ENCODE results near the gene SMAD1. TPM values are rescaled to one million over a fixed set of nuclear protein-coding genes. Genes with fewer than 3 reads are reported as not detected.
A peak's percentile ranks its signal among the peaks of the same experiment; 100 is the strongest.

Gene SMAD1
- total and polyA plus RNA-seq, 11 donors = 1.8 to 21.4 (median 14.8) TPM

- ATAC-seq = no peak
Observed at GRCh38 chr4:145483514-145483913, 1.9 kb downstream of the SMAD1 start.

GRCh38 chr4:145484225-145484846, 2.7 kb downstream of the SMAD1 start:
- TF ChIP-seq CTCF (IDR thresholded peaks at IDR 0.05) (no peak), POLR2A (IDR thresholded peaks at IDR 0.05) (no peak)
- WGBS, 4 donors = 56 to 66% (median 61%) methylated on average over 2 of the region's 2 CpGs
- H3K4me3 ChIP-seq = peak overlapping the region in 7 of 12 donors; percentile 4 to 97 (median 86)
- H3K27ac ChIP-seq = peak overlapping the region in 4 of 12 donors; percentile 5 to 98 (median 52)
- H3K9me3 ChIP-seq = no peaks in the 10 kb centered on the region
- peaks cover 0 to 56% (median 31%) of the 10 kb centered on the region in 12 donors for H3K4me1 ChIP-seq
- no peaks in the 10 kb centered on the region for H3K27me3 ChIP-seq
- ATAC-seq (no peak), DNase-seq (no peak)
- no peaks in the 10 kb centered on the region for H3K36me3 ChIP-seq
- intact Hi-C loops (cut with DNase I) = loop anchor here in 8 of 10 donors (5.0 to 10.0 kb wide), 11 partner anchors 63 to 310 kb away; partner anchors contain the start of gene MMAA (in 3 of the 8)

More at GRCh38 chr4:145483514-145483913, 1.9 kb downstream of the SMAD1 start:
- Histone ChIP-seq H3K4me3 (peak overlapping the region; percentile 70 to 99 (median 85)), H3K27me3 (no peaks in the 10 kb centered on the region), H3K36me3 (no peaks in the 10 kb centered on the region), H3K4me1 (peaks cover 0 to 51% (median 28%) of the 10 kb centered on the region in 12 donors), H3K27ac (peak overlapping the region in 7 of 12 donors; percentile 92 to 99 (median 96)), H3K9me3 (no peaks in the 10 kb centered on the region)
- intact Hi-C loops (cut with DNase I) = loop anchor here in 8 of 10 donors (2.0 to 10.0 kb wide), 12 partner anchors 64 to 309 kb away; partner anchors contain the start of gene MMAA (in 3 of the 8)
- TF ChIP-seq POLR2A (IDR thresholded peaks at IDR 0.05) (no peak), CTCF (IDR thresholded peaks at IDR 0.05) (no peak)
- DNase-seq = no peak
- WGBS, 4 donors = 37 to 41% (median 39%) methylated on average over 3 of the region's 3 CpGs

GRCh38 chr4:145485120-145485519, 3.5 kb downstream of the SMAD1 start:
- WGBS, 4 donors = 79 to 90% (median 86%) methylated on average over 9 of the region's 9 CpGs
- no peak for TF ChIP-seq CTCF (IDR thresholded peaks at IDR 0.05)
- no peak for TF ChIP-seq POLR2A (IDR thresholded peaks at IDR 0.05)
- peak overlapping the region in 2 of 12 donors; percentile 80 to 86 for H3K4me3 ChIP-seq
- H3K4me1 ChIP-seq = peaks cover 0 to 59% (median 34%) of the 10 kb centered on the region in 12 donors
- ATAC-seq (no peak), DNase-seq (no peak)
- H3K9me3 ChIP-seq = no peaks in the 10 kb centered on the region
- H3K27ac ChIP-seq = no peak overlapping the region
- no peaks in the 10 kb centered on the region for H3K36me3 ChIP-seq
- H3K27me3 ChIP-seq = no peaks in the 10 kb centered on the region
- intact Hi-C loops (cut with DNase I) = loop anchor here in 5 of 10 donors (10.0 kb wide), 5 partner anchors 70 to 310 kb away; no protein-coding TSS in a partner anchor

- Histone ChIP-seq H3K27me3 (no peaks in the 10 kb centered on the region), H3K27ac (no peak overlapping the region), H3K9me3 (no peaks in the 10 kb centered on the region), H3K4me1 (peaks cover 0 to 69% (median 44%) of the 10 kb centered on the region in 12 donors), H3K36me3 (no peaks in the 10 kb centered on the region), H3K4me3 (no peak overlapping the region)
- ATAC-seq (no peak), DNase-seq (no peak)
- WGBS, 4 donors = 52 to 66% (median 61%) methylated on average over 3 of the region's 3 CpGs
- TF ChIP-seq POLR2A (IDR thresholded peaks at IDR 0.05) (no peak), CTCF (IDR thresholded peaks at IDR 0.05) (no peak)
- intact Hi-C loops (cut with DNase I) = loop anchor here in 5 of 10 donors (10.0 kb wide), 5 partner anchors 68 to 312 kb away; no protein-coding TSS in a partner anchor
Observed at GRCh38 chr4:145486603-145487002, 5.0 kb downstream of the SMAD1 start.
